NCI-H526 (cell line): ENCODE measurements around the gene ZBTB40.

Experiments used
- DNase-seq, 2 experiments: peaks; one replicate each; lab custom pipeline; 2025; lab: John Stamatoyannopoulos, UW

The ZBTB40 gene

GRCh38 chr1:22451702-22452480, at the start of gene ZBTB40:
TSS of gene ZBTB40 (plus strand) at chr1:22451851. CDS start at chr1:22489949, 38,098 bp downstream.
- DNase-seq: peak; percentile 94 to 98

GRCh38 chr1:22402356-22403053, 49.1 kb upstream of the ZBTB40 start:
- no peak for DNase-seq

DNA sequence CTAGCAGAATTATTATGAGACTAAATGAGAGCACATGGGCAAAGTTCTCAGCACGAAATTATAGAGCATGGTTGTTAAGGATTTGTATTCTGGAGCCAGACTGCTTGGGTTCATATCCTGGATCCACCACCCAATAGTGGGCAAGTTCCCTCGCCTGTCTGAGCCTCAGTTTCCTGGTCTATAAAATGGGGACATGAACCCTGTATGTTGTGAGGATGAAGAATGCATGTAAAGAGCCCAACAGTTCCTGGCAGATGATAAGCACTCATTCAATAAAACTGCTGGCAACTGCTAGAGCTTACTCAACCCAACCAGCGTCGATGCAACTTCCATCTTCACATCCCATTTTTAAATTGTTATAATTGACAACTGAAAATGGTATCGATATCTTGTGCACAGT, 47.2 kb upstream of the ZBTB40 start:
- no peak for DNase-seq

DNA sequence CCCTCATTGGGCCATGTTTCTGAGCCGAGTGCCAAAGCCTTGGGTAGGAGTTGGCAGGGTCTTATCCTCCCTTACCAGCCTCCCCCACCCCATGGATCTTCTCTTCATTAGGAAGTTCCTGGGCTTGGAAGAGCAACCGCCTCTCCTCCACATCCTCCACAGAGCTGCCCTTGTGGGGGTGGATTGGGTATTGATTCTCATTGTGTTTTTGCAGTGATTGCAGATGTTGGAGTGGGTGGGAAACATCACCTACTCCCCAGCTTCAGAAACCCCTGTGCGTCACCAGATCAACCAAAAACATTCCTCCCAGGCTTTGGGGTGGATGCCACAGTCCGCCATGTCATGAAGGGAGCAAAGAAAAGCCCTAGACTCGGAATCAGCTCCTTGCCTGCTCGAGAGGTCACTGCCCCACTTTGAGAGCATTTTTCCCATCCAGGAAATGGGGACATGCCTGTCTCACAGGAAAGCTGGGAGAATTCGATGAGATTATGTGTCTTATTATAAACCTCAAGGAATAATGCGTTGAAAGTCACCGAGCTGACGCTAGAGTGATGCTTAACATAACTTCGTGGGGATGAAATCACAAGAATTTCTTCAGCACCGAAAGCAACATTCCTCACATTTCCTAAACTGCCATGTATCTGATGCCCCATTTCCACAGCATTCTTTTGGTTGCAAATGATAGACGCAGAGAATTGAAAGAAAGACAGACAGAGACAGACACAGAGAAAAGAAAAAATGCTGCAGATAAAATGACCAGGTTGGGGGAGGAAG, 44.7 kb upstream of the ZBTB40 start:
- DNase-seq: no peak

DNA sequence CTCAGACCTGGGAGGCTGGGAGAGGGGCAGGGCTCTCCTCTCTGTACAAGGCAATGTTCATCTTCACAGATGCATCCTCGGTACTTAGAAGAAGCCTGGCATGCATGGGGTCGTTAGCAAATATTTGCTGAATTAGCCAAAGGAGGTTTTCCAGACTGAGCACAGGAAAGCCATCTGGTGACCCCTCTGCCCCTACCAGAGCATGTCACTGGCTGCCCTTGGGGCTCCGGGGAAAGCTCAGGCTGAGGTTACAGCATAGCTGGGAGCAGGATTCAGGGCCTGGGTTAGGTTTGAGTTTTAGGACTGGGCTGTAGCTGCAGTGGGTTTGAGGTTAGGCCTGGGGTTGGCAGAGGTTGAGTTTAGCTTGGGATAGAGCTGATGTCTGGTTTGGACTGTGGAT, 43.4 kb upstream of the ZBTB40 start:
- no peak for DNase-seq

- DNase-seq: no peak
Measured at GRCh38 chr1:22410401-22410800, 41.2 kb upstream of the ZBTB40 start.

DNA sequence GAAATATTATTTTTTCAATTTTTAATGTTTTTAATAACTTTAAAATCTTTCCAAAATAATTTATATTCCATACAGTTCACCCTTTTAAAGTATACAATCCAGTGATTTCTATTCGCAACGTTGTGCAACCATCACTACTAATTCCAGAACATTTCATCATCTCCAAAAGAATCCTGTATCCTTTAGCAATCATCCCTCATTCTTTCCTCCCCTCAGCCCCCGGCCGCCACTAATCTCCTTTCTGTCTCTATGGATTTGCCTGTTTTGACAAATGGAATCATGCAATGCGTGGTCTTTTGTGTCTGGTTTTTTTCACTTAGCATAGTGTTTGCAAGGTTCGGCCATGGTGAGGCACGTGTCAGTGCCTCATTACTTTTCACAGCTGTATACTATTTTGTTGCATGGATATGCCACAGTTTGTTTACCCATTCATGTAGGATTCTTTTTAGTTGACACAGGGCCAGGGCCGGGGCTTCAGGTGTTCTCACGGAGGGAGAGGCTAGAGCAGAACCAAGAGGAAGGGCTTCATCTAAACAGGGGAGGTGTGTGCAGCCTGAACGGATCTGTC, 40.6 kb upstream of the ZBTB40 start:
- no peak for DNase-seq

DNA sequence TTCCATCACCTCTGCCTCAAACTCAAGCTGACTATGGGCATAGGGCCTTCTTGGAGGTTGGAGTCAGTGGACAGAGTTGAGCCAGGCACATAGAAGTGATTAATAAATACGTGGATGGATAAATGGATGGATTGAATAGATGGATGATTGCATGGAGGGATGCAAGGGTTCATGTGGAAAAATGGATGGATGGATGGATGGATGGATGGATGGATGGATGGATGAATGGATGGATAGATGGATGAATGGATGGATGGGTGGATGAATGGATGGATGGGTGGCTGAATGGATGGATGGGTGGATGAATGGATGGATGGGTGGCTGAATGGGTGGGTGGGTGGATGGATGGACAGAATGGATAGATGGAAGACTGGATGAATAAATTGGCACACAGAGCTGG, 40.1 kb upstream of the ZBTB40 start:
- no peak for DNase-seq

DNA sequence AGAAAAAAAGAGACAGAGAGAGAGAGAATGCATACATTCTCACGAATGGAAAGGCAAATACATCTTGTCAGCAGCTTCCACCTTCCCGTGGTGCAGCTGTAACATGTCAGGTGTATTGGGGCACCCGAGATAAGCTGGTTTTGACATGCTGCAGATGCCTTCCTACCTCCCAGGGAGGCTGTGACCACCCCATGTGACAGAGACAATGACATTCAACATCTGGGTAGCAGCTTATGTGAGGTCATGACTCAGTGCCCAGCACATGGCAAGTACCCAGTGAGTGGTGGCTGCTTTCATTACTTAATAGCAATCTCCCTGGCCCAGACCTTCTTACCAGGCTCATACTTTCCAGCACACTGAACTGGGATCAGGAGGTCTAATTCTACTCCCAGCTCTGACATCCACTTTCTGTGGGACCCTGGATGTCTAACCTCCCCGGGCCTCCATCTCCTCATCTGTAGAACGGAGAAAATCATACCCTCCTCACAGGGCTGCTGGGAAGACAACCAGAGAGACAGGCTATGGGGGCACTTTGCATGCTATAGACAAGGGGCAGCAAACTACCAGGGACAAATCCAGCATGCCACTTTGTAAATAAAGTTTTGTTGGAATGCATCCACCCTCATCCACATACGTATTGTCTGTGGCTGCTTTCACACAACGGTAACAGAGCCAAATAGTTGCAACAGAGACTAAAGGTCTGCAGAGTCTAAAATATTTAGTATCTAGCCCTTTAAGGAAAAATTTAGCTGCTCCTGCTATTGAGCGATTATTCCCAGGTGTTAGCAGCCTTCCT, 38.5 kb upstream of the ZBTB40 start:
- DNase-seq: no peak

DNA sequence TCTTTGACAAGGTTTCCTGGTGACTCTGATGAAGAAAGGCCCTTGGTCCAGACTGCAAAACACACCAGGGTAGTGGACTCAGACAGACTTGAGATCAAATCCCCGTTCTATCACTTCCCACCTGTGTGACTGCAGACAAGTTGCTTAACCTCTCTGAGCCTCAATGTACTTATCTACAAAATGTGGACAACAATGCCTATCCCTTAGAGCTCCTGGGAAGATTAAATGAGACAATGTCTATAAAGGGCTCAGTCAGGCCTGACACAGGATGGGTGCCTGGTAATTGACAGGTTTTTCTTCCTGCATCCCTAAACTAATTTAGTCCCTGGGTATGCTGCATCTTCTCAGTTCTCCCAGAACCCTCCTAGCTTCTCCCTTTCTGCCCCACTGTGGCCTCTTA, 37.9 kb upstream of the ZBTB40 start:
- DNase-seq: no peak

- no peak for DNase-seq
Measured at GRCh38 chr1:22414244-22414751, 37.4 kb upstream of the ZBTB40 start.

DNA sequence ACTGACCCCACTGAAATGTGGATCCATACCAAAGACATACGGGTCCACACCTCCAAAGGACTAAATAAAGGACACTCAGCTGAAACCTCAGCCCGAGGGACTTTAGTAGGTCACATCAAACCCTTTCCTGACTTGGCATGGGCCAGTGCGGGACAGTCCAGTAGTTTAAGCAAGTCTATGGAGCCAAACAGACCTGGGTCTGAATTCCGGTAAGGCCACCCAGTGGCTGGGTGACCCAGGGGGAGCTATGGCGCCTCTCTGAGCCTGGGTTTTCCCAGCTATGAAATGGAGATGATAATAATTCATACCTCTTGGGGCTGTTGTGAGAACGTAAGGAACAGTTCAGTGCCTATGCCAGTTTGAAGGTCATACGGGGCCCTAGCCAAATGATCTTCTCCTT, 36.2 kb upstream of the ZBTB40 start:
- DNase-seq: no peak

GRCh38 chr1:22416555-22417454, 34.8 kb upstream of the ZBTB40 start:
- peak; percentile 53 to 84 for DNase-seq

GRCh38 chr1:22417466-22417865, 34.2 kb upstream of the ZBTB40 start:
- no peak for DNase-seq

DNA sequence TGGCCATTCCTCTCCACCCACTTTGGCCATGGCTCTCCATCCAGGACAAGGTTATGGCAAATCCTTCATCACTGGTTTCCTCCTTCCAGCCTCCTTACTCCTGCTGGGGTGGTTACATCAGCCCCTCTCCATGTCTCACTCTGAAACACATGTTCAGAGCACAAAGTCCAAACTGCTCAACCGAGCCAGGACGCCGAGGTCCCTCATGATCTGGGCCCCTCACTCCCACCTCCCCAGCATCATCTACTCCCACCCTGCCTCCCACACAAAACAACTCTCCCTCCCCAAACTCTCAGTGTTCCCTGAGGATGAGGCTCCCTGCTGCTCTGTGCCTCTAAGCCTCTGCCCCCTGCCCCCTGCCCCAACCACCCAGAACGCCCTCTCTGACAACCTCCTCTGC, 33.3 kb upstream of the ZBTB40 start:
- DNase-seq: peak in 1 of 2 experiments; percentile 9

DNA sequence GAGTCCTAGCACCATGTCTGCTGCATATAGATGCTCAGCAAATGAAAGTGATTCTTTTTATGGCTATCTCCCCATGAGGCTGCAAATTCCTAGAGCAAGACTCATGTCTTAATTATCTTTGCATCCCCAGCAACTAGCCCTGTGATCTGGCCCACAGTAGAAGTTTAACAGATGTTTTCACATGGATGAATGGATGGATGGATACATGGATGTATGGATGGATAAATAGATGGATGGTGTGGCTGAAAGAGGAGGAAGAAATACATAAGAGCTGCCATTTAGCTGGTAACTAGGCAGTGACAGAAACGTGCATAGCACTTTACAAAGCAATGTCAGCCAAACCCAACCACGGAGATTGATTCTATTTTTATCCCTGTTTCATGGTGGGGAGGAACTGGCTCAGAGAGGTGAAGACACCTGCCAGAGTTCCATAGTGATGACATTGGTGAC, 32.7 kb upstream of the ZBTB40 start:
- DNase-seq: peak; percentile 3 to 13

- peak; percentile 51 to 87 for DNase-seq
Measured at GRCh38 chr1:22420455-22421053, 31.1 kb upstream of the ZBTB40 start.

DNA sequence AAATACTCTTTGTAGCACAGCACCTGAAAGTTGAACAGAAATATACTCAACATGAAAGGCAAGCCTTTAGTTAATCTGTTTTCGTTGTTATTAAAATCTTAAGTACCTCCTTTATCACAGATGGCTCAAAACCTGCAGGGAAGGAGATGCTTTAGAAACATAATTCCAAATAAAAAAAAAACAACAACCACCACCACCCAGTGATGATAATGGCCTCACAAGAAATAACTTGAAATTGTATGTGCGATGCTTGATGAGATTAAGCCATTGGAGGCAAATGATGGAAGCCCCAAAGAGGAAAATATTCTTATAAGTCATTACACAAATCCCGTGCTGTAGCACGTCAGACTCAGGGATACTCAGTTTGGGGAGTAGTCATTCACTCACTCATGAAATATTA, 24.9 kb upstream of the ZBTB40 start:
- DNase-seq: no peak

DNA sequence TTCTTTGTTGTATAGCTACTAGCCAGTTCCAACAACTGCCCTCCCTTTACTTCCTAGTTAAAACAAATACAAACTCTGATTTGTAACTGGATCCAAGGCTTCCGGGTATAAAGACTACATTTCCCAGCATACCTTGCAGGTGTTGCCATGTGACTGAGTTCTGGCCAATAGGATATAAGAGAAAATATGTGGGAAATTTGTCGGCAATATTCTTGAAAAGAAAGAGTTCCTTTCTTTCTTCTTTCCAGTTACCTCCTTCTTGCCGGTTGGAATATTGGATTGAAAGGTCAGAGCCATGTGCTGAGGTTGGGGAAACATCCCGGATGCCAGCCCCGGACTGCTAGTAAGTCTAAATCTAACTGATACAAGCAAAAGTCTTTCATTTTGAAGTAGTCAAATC, 23.0 kb upstream of the ZBTB40 start:
- DNase-seq: peak; percentile 74 to 75

- DNase-seq: no peak
Measured at GRCh38 chr1:22431965-22432364, 19.7 kb upstream of the ZBTB40 start.
